GM21737 (cell line): Measurements from ENCODE around the gene PRMT2.

Experiments used
- ATAC-seq: cut with Tn5 transposase; IDR thresholded peaks from one replicate; pipeline ENCODE4 v1.9.1; 2021; ENCODE audit warnings: mild to moderate bottlenecking, moderate library complexity; ENCODE audit not compliant: unreplicated experiment

PRMT2 gene

GRCh38 chr21:46639489-46640386 lies 4.3 kb downstream of the PRMT2 start:
- no peak for ATAC-seq

- ATAC-seq = no peak
Observed at GRCh38 chr21:46641656-46642055, 6.2 kb downstream of the PRMT2 start.

- ATAC-seq = no peak
Observed at GRCh38 chr21:46643379-46644177, 8.1 kb downstream of the PRMT2 start.

- no peak for ATAC-seq
Observed at GRCh38 chr21:46645840-46646239, 10.4 kb downstream of the PRMT2 start.

GRCh38 chr21:46646541-46647154 lies 11.2 kb downstream of the PRMT2 start:
- ATAC-seq = no peak

GRCh38 chr21:46648539-46648938 lies 13.1 kb downstream of the PRMT2 start:
- ATAC-seq = no peak

GRCh38 chr21:46649356-46649755 lies 13.9 kb downstream of the PRMT2 start:
- no peak for ATAC-seq

- no peak for ATAC-seq
Observed at GRCh38 chr21:46650476-46651098, 15.1 kb downstream of the PRMT2 start.

GRCh38 chr21:46651121-46651520 lies 15.6 kb downstream of the PRMT2 start:
- no peak for ATAC-seq

- ATAC-seq = no peak
Observed at GRCh38 chr21:46655230-46655629, 19.8 kb downstream of the PRMT2 start.

GRCh38 chr21:46656820-46657219 lies 21.3 kb downstream of the PRMT2 start:
- ATAC-seq = no peak

GRCh38 chr21:46660505-46660904 lies 25.0 kb downstream of the PRMT2 start:
- ATAC-seq = no peak

GRCh38 chr21:46661211-46661625 lies 25.7 kb downstream of the PRMT2 start:
- ATAC-seq = no peak

- ATAC-seq = no peak
Observed at GRCh38 chr21:46661642-46662366, 26.3 kb downstream of the PRMT2 start.

GRCh38 chr21:46662367-46662654 lies 26.8 kb downstream of the PRMT2 start:
- ATAC-seq = no peak

GRCh38 chr21:46662765-46663500 lies 27.5 kb downstream of the PRMT2 start:
- no peak for ATAC-seq

- no peak for ATAC-seq
Observed at GRCh38 chr21:46663754-46664153, 28.3 kb downstream of the PRMT2 start.

GRCh38 chr21:46664316-46664995 lies 29.0 kb downstream of the PRMT2 start:
- ATAC-seq = no peak

- ATAC-seq = no peak
Observed at GRCh38 chr21:46665566-46665965, 30.1 kb downstream of the PRMT2 start.
